Mesenchymal stem cell (in vitro differentiated cells and primary cell): ENCODE results near the gene PRM2.

Experiments
- DNase-seq: peaks from one replicate; pipeline ENCODE4 v3.0.0-alpha.2; 2013
- H2AFZ ChIP-seq: one replicate; pipeline ENCODE4 v1.6.1; 2013; ENCODE audit warnings: low read depth, mild to moderate bottlenecking, control low read depth, inconsistent platforms, low read length, moderate library complexity
- H2AK5ac ChIP-seq: 2 replicates; pipeline ENCODE4 v1.6.1; 2013; ENCODE audit warnings: low read length, moderate library complexity, mild to moderate bottlenecking, inconsistent platforms; ENCODE audit not compliant: severe bottlenecking
- H2BK120ac ChIP-seq: one replicate; pipeline ENCODE4 v1.6.1; 2013; ENCODE audit warnings: low read depth, mild to moderate bottlenecking, inconsistent platforms, low read length, moderate library complexity
- H2BK12ac ChIP-seq, 2 experiments: one replicate each; pipeline ENCODE4 v1.6.1; 2013; ENCODE audit warnings: inconsistent platforms in 2 of 2, low read length in 2 of 2, mild to moderate bottlenecking in 2 of 2, moderate library complexity in 2 of 2, control low read depth in 1 of 2
- H2BK15ac ChIP-seq: one replicate; pipeline ENCODE4 v1.6.1; 2013; ENCODE audit warnings: mild to moderate bottlenecking, low read depth, inconsistent platforms; ENCODE audit not compliant: poor library complexity, severe bottlenecking
- H2BK5ac ChIP-seq: 2 replicates; pipeline ENCODE4 v1.6.1; 2013; ENCODE audit warnings: low read depth, mild to moderate bottlenecking, low read length, control low read depth, inconsistent platforms; ENCODE audit not compliant: poor library complexity, severe bottlenecking
- H3K14ac ChIP-seq, 2 experiments: one replicate each; pipeline ENCODE4 v1.6.1; 2013; ENCODE audit warnings: inconsistent platforms in 2 of 2, low read length in 2 of 2, control low read depth in 1 of 2, mild to moderate bottlenecking in 1 of 2, moderate library complexity in 1 of 2
- H3K18ac ChIP-seq, 2 experiments: one replicate each; pipeline ENCODE4 v1.6.1; 2013; ENCODE audit warnings: inconsistent platforms in 2 of 2, low read length in 2 of 2, control low read depth in 1 of 2, low read depth in 1 of 2, mild to moderate bottlenecking in 1 of 2
- H3K23ac ChIP-seq, 2 experiments: one replicate each; pipeline ENCODE4 v1.6.1; 2013; ENCODE audit warnings: inconsistent platforms in 2 of 2, low read length in 2 of 2, mild to moderate bottlenecking in 2 of 2, moderate library complexity in 2 of 2, control low read depth in 1 of 2
- H3K27ac ChIP-seq: 2 replicates; pipeline ENCODE4 v1.5.1; 2013; ENCODE audit warnings: mild to moderate bottlenecking, moderate library complexity, low read length, control low read depth, inconsistent platforms; ENCODE audit not compliant: poor library complexity, severe bottlenecking
- H3K27me3 ChIP-seq, 2 experiments: 2 replicates each; pipeline versions ENCODE4 v1.6.1 to v1.7.0; 2013; ENCODE audit warnings: low read length in 2 of 2, mild to moderate bottlenecking in 2 of 2, moderate library complexity in 2 of 2, control low read depth in 1 of 2, inconsistent platforms in 1 of 2; ENCODE audit not compliant: control insufficient read depth in 1 of 2, insufficient read depth in 1 of 2
- H3K36me3 ChIP-seq, 2 experiments: 2 replicates each; pipeline versions ENCODE4 v1.6.1 to v1.7.0; 2013; ENCODE audit warnings: low read length in 2 of 2, control low read depth in 1 of 2, inconsistent platforms in 1 of 2, low read depth in 1 of 2, mild to moderate bottlenecking in 1 of 2; ENCODE audit not compliant: insufficient read depth in 2 of 2, control insufficient read depth in 1 of 2
- H3K4ac ChIP-seq, 2 experiments: one replicate each; pipeline ENCODE4 v1.6.1; 2013; ENCODE audit warnings: inconsistent platforms in 2 of 2, low read length in 2 of 2, mild to moderate bottlenecking in 2 of 2, moderate library complexity in 2 of 2, control low read depth in 1 of 2, low read depth in 1 of 2
- H3K4me1 ChIP-seq: 2 replicates; pipeline ENCODE4 v1.6.1; 2013; ENCODE audit warnings: low read depth, low read length, control low read depth; ENCODE audit not compliant: control insufficient read depth, insufficient read depth
- H3K4me2 ChIP-seq: 2 replicates; pipeline ENCODE4 v1.6.1; 2013; ENCODE audit warnings: low read length, mild to moderate bottlenecking, inconsistent platforms; ENCODE audit not compliant: poor library complexity, severe bottlenecking
- H3K4me3 ChIP-seq, 2 experiments: 2 replicates each; pipeline versions ENCODE4 v1.5.1 to v1.7.0; 2013; ENCODE audit warnings: low read length in 2 of 2, mild to moderate bottlenecking in 2 of 2, control low read depth in 1 of 2, low read depth in 1 of 2; ENCODE audit not compliant: insufficient read depth in 1 of 2
- H3K79me1 ChIP-seq: replicated peaks from 2 replicates; pipeline ENCODE4 v1.6.1; 2013; ENCODE audit warnings: mild to moderate bottlenecking, control low read depth, low read length, inconsistent platforms; ENCODE audit not compliant: poor library complexity, severe bottlenecking
- H3K9ac ChIP-seq: 2 replicates; pipeline ENCODE4 v1.7.0; 2013; ENCODE audit warnings: mild to moderate bottlenecking, low read length, moderate library complexity
- H3K9me3 ChIP-seq: 2 replicates; pipeline ENCODE4 v1.7.0; 2013; ENCODE audit warnings: mild to moderate bottlenecking, low read length; ENCODE audit not compliant: control insufficient read depth
- H4K8ac ChIP-seq: one replicate; pipeline ENCODE4 v1.6.1; 2013; ENCODE audit warnings: inconsistent platforms, mild to moderate bottlenecking, low read length, moderate library complexity
- H4K91ac ChIP-seq: one replicate; pipeline ENCODE4 v1.6.1; 2013; ENCODE audit warnings: mild to moderate bottlenecking, low read length, inconsistent platforms
- WGBS: methylation state at CpG from one replicate; pipeline ENCODE4 v1.1.7; 2013; ENCODE audit warnings: mixed read lengths; 5-methylcytosine and 5-hydroxymethylcytosine counted together

PRM2 gene

GRCh38 chr16:11298143-11298900 is 22.0 kb upstream of the PRM2 start:
- Histone ChIP-seq H3K4me3 (no peak overlapping the region), H3K79me1 (no peaks in the 10 kb centered on the region), H3K23ac (no peak overlapping the region), H3K4me1 (peaks cover 18% of the 10 kb centered on the region), H3K4ac (no peak overlapping the region), H3K18ac (no peak overlapping the region), H2AFZ (no peak overlapping the region), H3K9me3 (no peaks in the 10 kb centered on the region), H4K91ac (no peak overlapping the region), H3K4me2 (no peak overlapping the region), H3K27ac (no peak overlapping the region), H2BK15ac (no peak overlapping the region), H2BK120ac (no peak overlapping the region), H2BK12ac (peak overlapping the region in 1 of 2 experiments; percentile 26), H3K27me3 (peaks cover 0 to 4% of the 10 kb centered on the region in 2 experiments), H3K14ac (no peak overlapping the region), H2BK5ac (no peak overlapping the region), H3K9ac (no peak overlapping the region), H4K8ac (no peak overlapping the region), H3K36me3 (no peaks in the 10 kb centered on the region), H2AK5ac (peak overlapping the region; percentile 16)
- DNase-seq = no peak
- WGBS = 100% methylated on average over 4 of the region's 5 CpGs

GRCh38 chr16:11297492-11298142 is 21.3 kb upstream of the PRM2 start:
- Histone ChIP-seq H2BK15ac (no peak overlapping the region), H3K27ac (peak overlapping the region; percentile 31), H4K91ac (no peak overlapping the region), H3K23ac (no peak overlapping the region), H3K4ac (no peak overlapping the region), H3K4me1 (peaks cover 18% of the 10 kb centered on the region), H2AFZ (no peak overlapping the region), H3K14ac (no peak overlapping the region), H3K18ac (peak overlapping the region in 1 of 2 experiments; percentile 29), H3K9me3 (no peaks in the 10 kb centered on the region), H3K4me2 (no peak overlapping the region), H2BK12ac (no peak overlapping the region), H3K27me3 (peaks cover 0 to 4% of the 10 kb centered on the region in 2 experiments), H3K79me1 (no peaks in the 10 kb centered on the region), H3K9ac (peak overlapping the region; percentile 16), H4K8ac (no peak overlapping the region), H3K36me3 (no peaks in the 10 kb centered on the region), H3K4me3 (peak overlapping the region in 1 of 2 experiments; percentile 47), H2AK5ac (no peak overlapping the region), H2BK120ac (no peak overlapping the region), H2BK5ac (no peak overlapping the region)
- WGBS = 22% methylated on average over 17 of the region's 19 CpGs
- peak; percentile 77 for DNase-seq

DNA sequence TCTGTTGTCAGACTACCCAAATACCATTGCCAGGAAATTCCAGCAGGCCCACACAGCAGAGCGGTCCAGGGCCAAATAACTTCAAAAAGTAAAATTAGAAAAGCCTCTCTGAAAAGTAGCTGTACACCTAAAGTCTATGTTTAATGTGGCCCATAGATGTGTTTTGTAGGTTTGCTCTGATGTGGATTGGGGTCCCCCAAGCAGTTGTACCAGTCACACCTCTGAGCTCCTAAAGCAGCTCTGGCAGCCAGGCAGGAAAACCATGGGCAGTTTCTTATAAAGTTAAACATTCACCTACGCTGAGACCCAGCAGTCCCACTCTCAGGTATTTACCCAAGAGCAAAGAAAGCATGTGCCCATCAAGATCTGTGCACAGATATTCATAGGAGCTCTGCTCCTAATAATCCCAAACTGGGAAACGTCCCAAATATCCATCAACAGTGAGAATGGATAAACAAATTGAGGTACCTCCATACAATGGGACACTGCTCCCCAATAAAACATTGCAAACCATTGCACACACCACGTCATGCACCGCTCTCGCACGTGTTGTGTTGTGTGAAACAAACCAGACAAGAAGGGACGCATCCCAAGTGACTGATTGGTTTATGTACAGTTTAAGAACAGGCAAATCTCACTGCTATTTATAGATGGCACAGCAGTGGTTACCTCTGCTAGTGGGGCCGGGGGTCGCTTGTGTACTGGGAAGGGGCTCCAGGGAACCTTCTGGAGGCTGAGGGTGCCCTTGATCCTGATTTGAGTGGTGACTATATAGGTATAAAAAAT is 20.6 kb upstream of the PRM2 start:
- H2BK15ac ChIP-seq = no peak overlapping the region
- no peak overlapping the region for H3K4ac ChIP-seq
- H3K27ac ChIP-seq = peak overlapping the region; percentile 31
- no peak overlapping the region for H2BK12ac ChIP-seq
- no peak overlapping the region for H3K23ac ChIP-seq
- H3K9ac ChIP-seq = no peak overlapping the region
- no peak overlapping the region for H2BK5ac ChIP-seq
- H4K91ac ChIP-seq = no peak overlapping the region
- H3K27me3 ChIP-seq = peaks cover 0 to 6% of the 10 kb centered on the region in 2 experiments
- WGBS = 60% methylated on average over 8 of the region's 10 CpGs
- H2AFZ ChIP-seq = no peak overlapping the region
- H3K9me3 ChIP-seq = no peaks in the 10 kb centered on the region
- H3K4me2 ChIP-seq = peak overlapping the region; percentile 23
- no peaks in the 10 kb centered on the region for H3K36me3 ChIP-seq
- no peaks in the 10 kb centered on the region for H3K79me1 ChIP-seq
- H2BK120ac ChIP-seq = no peak overlapping the region
- H3K18ac ChIP-seq = peak overlapping the region in 1 of 2 experiments; percentile 2
- H3K14ac ChIP-seq = no peak overlapping the region
- no peak overlapping the region for H4K8ac ChIP-seq
- no peak overlapping the region for H2AK5ac ChIP-seq
- H3K4me3 ChIP-seq = peak overlapping the region in 1 of 2 experiments; percentile 47
- peaks cover 18% of the 10 kb centered on the region for H3K4me1 ChIP-seq
- DNase-seq = peak; percentile 35

GRCh38 chr16:11296351-11296705 is 20.0 kb upstream of the PRM2 start:
- Histone ChIP-seq H3K27me3 (peaks cover 0 to 12% of the 10 kb centered on the region in 2 experiments), H2BK12ac (peak overlapping the region in 1 of 2 experiments; percentile 25), H4K8ac (no peak overlapping the region), H2AFZ (no peak overlapping the region), H3K9me3 (no peaks in the 10 kb centered on the region), H3K27ac (peak overlapping the region; percentile 8), H3K9ac (no peak overlapping the region), H3K4me3 (no peak overlapping the region), H3K36me3 (no peaks in the 10 kb centered on the region), H2BK5ac (no peak overlapping the region), H3K23ac (no peak overlapping the region), H3K4me2 (peak overlapping the region; percentile 23), H3K14ac (no peak overlapping the region), H4K91ac (no peak overlapping the region), H3K4ac (no peak overlapping the region), H2BK120ac (no peak overlapping the region), H3K18ac (no peak overlapping the region), H2BK15ac (peak overlapping the region; percentile 50), H2AK5ac (peak overlapping the region; percentile 80), H3K4me1 (peaks cover 18% of the 10 kb centered on the region), H3K79me1 (no peaks in the 10 kb centered on the region)
- DNase-seq = no peak
- 97% methylated on average over 3 of the region's 3 CpGs for WGBS
